ENCODE results near the gene NFIC. TPM values are rescaled to one million over a fixed set of nuclear protein-coding genes. Genes with fewer than 3 reads are reported as not detected.
"Not testable (repeated sequence)": the region's sequence is repeated elsewhere in the genome, so short reads cannot be mapped to it uniquely, and the experiment has no call there.

Gene NFIC
- total RNA-seq, 6 donors from 2014 or later = 96.1 to 175 (median 154) TPM

DNA sequence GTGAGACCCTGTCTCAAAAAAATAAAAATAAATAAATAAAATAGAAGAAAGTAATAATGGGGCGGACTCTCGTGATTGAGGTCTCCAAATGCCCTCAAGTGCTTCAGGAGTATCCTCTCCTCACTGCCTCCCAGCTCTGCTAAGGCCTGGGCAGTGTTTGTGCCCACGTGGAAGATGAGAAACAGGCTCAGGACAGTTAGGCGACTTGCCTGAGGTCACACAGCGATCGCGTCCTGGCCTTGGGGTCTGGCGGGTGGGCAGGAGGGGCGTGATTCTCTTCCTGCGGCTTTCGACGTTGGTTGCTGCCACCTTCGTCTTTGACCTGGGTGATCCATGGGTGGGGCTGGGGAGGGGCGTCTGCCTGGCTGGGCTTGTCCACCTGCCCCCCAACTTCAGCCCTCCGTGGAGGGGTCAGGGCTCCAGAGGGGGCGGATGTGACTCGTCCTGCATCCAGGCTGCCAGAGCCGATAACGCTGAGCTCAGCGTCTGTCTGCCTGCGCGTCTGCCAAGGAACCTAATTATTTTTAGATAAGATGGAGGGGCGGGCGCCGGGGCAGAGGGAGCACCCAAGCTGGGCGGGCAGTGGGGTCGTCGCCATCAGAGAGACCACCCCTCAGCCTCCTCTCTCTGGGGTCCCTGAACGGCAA lies 56.9 kb downstream of the NFIC start:
- H3K9me3 ChIP-seq = no peaks in the 10 kb centered on the region
- TF ChIP-seq EP300 (IDR thresholded peaks at IDR 0.05) (no peak), POLR2AphosphoS5 (IDR thresholded peaks at IDR 0.05) (no peak), POLR2A (IDR thresholded peaks at IDR 0.05) (no peak)
- TF ChIP-seq, protein P1, sequence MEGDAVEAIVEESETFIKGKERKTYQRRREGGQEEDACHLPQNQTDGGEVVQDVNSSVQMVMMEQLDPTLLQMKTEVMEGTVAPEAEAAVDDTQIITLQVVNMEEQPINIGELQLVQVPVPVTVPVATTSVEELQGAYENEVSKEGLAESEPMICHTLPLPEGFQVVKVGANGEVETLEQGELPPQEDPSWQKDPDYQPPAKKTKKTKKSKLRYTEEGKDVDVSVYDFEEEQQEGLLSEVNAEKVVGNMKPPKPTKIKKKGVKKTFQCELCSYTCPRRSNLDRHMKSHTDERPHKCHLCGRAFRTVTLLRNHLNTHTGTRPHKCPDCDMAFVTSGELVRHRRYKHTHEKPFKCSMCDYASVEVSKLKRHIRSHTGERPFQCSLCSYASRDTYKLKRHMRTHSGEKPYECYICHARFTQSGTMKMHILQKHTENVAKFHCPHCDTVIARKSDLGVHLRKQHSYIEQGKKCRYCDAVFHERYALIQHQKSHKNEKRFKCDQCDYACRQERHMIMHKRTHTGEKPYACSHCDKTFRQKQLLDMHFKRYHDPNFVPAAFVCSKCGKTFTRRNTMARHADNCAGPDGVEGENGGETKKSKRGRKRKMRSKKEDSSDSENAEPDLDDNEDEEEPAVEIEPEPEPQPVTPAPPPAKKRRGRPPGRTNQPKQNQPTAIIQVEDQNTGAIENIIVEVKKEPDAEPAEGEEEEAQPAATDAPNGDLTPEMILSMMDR (IDR thresholded peaks at IDR 0.05) = no peak
- no peaks in the 10 kb centered on the region for H3K27me3 ChIP-seq
- H3K27ac ChIP-seq = peak overlapping the region in 3 of 4 donors; percentile 52 to 58 (median 57)
- ATAC-seq (ENCODE audit: low FRiP score in 2 of 2) = peak in 1 of 2 donors; percentile 41
- H3K4me1 ChIP-seq = peaks cover 11 to 25% (median 23%) of the 10 kb centered on the region in 4 donors
- H3K4me3 ChIP-seq = no peak overlapping the region
- 70 to 79% methylated on average over 21 to 24 of the region's 29 CpGs for WGBS, 2 donors
- H3K36me3 ChIP-seq = peaks cover 0 to 28% (median 18%) of the 10 kb centered on the region in 4 donors
- DNase-seq = peak in 1 of 2 donors; percentile 72

- Histone ChIP-seq H3K4me1 (peaks cover 34 to 49% (median 45%) of the 10 kb centered on the region in 4 donors), H3K36me3 (peaks cover 0 to 18% (median 15%) of the 10 kb centered on the region in 4 donors), H3K27ac (peak overlapping the region in 2 of 4 donors; percentile 87 to 92), H3K4me3 (no peak overlapping the region), H3K9me3 (no peaks in the 10 kb centered on the region), H3K27me3 (no peaks in the 10 kb centered on the region)
- DNase-seq = no peak
- 94 to 98% methylated on average over 9 of the region's 9 CpGs for WGBS, 2 donors
- TF ChIP-seq POLR2A (IDR thresholded peaks at IDR 0.05) (no peak), EP300 (IDR thresholded peaks at IDR 0.05) (no peak), POLR2AphosphoS5 (IDR thresholded peaks at IDR 0.05) (no peak)
- TF ChIP-seq, protein P1 (IDR thresholded peaks at IDR 0.05) = no peak
- no peak for ATAC-seq (ENCODE audit: low FRiP score in 2 of 2)
Observed at GRCh38 chr19:3426433-3426832, 60.0 kb downstream of the NFIC start.

DNA sequence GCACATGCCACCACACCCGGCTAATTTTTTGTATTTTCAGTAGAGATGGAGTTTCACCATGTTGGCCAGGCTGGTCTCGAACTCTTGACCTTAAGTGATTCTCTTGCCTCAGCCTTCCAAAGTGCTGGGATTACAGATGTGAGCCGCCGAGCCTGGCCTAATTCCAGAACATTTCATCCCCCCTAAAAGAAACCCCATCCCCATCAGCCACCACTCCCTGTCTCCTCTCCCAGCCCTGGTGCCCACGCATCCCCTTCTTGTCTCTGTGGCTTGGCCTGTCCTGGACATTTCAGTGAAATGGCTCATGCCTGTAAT lies 63.9 kb downstream of the NFIC start:
- Histone ChIP-seq H3K27ac (peak overlapping the region; percentile 68 to 92 (median 84)), H3K4me1 (peaks cover 40 to 57% (median 43%) of the 10 kb centered on the region in 4 donors), H3K36me3 (peaks cover 0 to 40% (median 22%) of the 10 kb centered on the region in 4 donors)
- H3K27me3 ChIP-seq; H3K9me3 ChIP-seq; H3K4me3 ChIP-seq; DNase-seq; ATAC-seq (ENCODE audit: low FRiP score in 2 of 2): not testable (repeated sequence)
- 67 to 68% methylated on average over 5 of the region's 5 CpGs for WGBS, 2 donors

DNA sequence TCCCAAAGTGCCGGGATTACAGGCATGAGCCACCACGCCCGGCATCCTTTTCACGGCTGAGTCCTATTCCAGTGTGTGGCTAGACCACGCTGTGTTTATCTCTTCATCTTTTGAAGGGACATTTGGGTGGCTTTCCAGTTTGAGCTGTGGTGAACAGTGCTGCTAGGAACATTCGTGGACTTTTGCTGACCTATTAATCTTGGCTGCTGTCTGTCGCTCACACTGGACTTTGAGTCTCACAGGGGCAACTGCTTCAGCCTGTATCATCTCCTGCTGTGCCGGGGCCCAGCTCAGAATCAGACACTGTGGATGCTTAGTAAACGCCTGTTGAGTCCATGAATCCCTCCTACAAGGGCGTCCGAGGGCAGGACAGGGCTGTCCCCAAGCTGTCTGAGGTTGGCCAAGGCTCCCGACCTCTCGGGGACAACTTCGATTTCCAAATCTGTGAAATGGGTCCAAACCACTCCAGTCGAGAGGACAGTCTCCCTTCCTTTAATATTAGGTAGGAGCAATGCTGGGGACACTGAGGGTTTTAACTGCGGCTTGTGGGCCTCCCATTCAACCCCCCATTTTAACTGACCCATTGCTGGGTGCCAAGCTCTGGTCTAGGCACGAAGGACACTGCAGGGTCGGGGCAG lies 65.5 kb downstream of the NFIC start:
- no peak overlapping the region for H3K4me3 ChIP-seq
- H3K27ac ChIP-seq = peak overlapping the region; percentile 17 to 94 (median 86)
- H3K4me1 ChIP-seq = peaks cover 45 to 58% (median 48%) of the 10 kb centered on the region in 4 donors
- H3K9me3 ChIP-seq = no peaks in the 10 kb centered on the region
- H3K27me3 ChIP-seq = no peaks in the 10 kb centered on the region
- TF ChIP-seq POLR2A (IDR thresholded peaks at IDR 0.05) = no peak
- TF ChIP-seq, protein P1 (IDR thresholded peaks at IDR 0.05) = no peak
- no peak for TF ChIP-seq POLR2AphosphoS5 (IDR thresholded peaks at IDR 0.05)
- no peak for TF ChIP-seq EP300 (IDR thresholded peaks at IDR 0.05)
- ATAC-seq (ENCODE audit: low FRiP score in 2 of 2) = no peak
- no peak for DNase-seq
- 95 to 96% methylated on average over 13 to 18 of the region's 18 CpGs for WGBS, 2 donors
- H3K36me3 ChIP-seq = peaks cover 0 to 50% (median 25%) of the 10 kb centered on the region in 4 donors

DNA sequence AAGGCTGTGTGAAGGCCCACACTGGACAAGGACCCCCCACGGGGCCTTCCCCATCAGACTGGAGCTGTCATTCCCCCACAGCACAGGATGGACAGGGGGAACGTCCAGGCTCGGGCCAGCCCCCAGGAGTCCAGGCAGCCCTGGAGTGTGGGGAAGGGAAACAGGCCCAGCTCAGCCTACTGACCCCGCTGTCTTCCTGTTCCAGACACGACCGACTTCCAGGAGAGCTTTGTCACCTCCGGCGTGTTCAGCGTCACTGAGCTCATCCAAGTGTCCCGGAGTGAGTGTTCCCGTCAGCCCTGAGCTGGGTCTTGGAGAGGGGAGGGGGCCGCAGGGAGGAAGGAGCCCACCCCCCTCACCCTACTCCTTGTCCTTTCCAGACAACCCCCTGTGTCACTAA lies 66.9 kb downstream of the NFIC start:
- DNase-seq = peak in 1 of 2 donors; percentile 45
- H3K36me3 ChIP-seq = peaks cover 0 to 59% (median 32%) of the 10 kb centered on the region in 4 donors
- WGBS, 2 donors = 78 to 100% methylated on average over 2 to 12 of the region's 12 CpGs
- no peak overlapping the region for H3K4me3 ChIP-seq
- peak overlapping the region; percentile 80 to 94 (median 86) for H3K27ac ChIP-seq
- no peaks in the 10 kb centered on the region for H3K27me3 ChIP-seq
- TF ChIP-seq, protein P1 (IDR thresholded peaks at IDR 0.05) = no peak
- TF ChIP-seq POLR2A (IDR thresholded peaks at IDR 0.05) = no peak
- no peak for TF ChIP-seq EP300 (IDR thresholded peaks at IDR 0.05)
- no peak for TF ChIP-seq POLR2AphosphoS5 (IDR thresholded peaks at IDR 0.05)
- H3K9me3 ChIP-seq = no peaks in the 10 kb centered on the region
- peaks cover 38 to 47% (median 41%) of the 10 kb centered on the region in 4 donors for H3K4me1 ChIP-seq
- no peak for ATAC-seq (ENCODE audit: low FRiP score in 2 of 2)

All from upper lobe of left lung (tissue), 6 donors.